WTC11 (cell line): ENCODE results near the gene ALLC.

Source experiments
- ELF4 ChIP-seq: sonication (generic); formaldehyde crosslinking; IDR thresholded peaks from 2 replicates; pipeline ENCODE4 v1.8.1; 2022; ENCODE audit warnings: low read depth, mild to moderate bottlenecking, moderate library complexity, missing genetic modification reagents
- TP53 ChIP-seq: sonication (generic); formaldehyde crosslinking; IDR thresholded peaks from 2 replicates; pipeline ENCODE4 v1.8.1; 2023; ENCODE audit warnings: mild to moderate bottlenecking, missing genetic modification reagents
- TF ChIP-seq, protein P1 (sequence below): fragments of 200-600 bp; IDR thresholded peaks from 2 replicates; pipeline ENCODE4 v1.8.0; 2022; ENCODE audit warnings: antibody characterized with exemption
- TF ChIP-seq, protein P2 (sequence below): sonication (generic); formaldehyde crosslinking; conservative IDR thresholded peaks from 2 replicates; pipeline ENCODE4 v1.8.1; 2023; ENCODE audit warnings: mild to moderate bottlenecking, low read depth, missing genetic modification reagents, moderate library complexity

GRCh38 chr2:3736112-3736511, 78.1 kb downstream of the ALLC start:
- TF ChIP-seq, protein P1, sequence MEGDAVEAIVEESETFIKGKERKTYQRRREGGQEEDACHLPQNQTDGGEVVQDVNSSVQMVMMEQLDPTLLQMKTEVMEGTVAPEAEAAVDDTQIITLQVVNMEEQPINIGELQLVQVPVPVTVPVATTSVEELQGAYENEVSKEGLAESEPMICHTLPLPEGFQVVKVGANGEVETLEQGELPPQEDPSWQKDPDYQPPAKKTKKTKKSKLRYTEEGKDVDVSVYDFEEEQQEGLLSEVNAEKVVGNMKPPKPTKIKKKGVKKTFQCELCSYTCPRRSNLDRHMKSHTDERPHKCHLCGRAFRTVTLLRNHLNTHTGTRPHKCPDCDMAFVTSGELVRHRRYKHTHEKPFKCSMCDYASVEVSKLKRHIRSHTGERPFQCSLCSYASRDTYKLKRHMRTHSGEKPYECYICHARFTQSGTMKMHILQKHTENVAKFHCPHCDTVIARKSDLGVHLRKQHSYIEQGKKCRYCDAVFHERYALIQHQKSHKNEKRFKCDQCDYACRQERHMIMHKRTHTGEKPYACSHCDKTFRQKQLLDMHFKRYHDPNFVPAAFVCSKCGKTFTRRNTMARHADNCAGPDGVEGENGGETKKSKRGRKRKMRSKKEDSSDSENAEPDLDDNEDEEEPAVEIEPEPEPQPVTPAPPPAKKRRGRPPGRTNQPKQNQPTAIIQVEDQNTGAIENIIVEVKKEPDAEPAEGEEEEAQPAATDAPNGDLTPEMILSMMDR, result no peak
- TF ChIP-seq, protein P2, sequence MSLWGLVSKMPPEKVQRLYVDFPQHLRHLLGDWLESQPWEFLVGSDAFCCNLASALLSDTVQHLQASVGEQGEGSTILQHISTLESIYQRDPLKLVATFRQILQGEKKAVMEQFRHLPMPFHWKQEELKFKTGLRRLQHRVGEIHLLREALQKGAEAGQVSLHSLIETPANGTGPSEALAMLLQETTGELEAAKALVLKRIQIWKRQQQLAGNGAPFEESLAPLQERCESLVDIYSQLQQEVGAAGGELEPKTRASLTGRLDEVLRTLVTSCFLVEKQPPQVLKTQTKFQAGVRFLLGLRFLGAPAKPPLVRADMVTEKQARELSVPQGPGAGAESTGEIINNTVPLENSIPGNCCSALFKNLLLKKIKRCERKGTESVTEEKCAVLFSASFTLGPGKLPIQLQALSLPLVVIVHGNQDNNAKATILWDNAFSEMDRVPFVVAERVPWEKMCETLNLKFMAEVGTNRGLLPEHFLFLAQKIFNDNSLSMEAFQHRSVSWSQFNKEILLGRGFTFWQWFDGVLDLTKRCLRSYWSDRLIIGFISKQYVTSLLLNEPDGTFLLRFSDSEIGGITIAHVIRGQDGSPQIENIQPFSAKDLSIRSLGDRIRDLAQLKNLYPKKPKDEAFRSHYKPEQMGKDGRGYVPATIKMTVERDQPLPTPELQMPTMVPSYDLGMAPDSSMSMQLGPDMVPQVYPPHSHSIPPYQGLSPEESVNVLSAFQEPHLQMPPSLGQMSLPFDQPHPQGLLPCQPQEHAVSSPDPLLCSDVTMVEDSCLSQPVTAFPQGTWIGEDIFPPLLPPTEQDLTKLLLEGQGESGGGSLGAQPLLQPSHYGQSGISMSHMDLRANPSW (CRISPR knock-in tag), result no peak
- TF ChIP-seq ELF4 (CRISPR knock-in tag) (no peak), TP53 (CRISPR knock-in tag) (no peak)
